HUES6 (cell line): Measurements from ENCODE around the gene TRMT10C.
"Not testable (repeated sequence)": the region's sequence is repeated elsewhere in the genome, so short reads cannot be mapped to it uniquely, and the experiment has no call there.

Experiments
- H3K27ac ChIP-seq: 2 replicates; pipeline ENCODE4 v1.7.0; 2013; ENCODE audit warnings: low read depth, mild to moderate bottlenecking, low read length, inconsistent platforms
- H3K27me3 ChIP-seq: 2 replicates; pipeline ENCODE4 v1.6.1; 2013; ENCODE audit warnings: low read length; ENCODE audit not compliant: control insufficient read depth, insufficient read depth
- H3K36me3 ChIP-seq: 2 replicates; pipeline ENCODE4 v1.6.1; 2013; ENCODE audit warnings: low read length; ENCODE audit not compliant: control insufficient read depth, insufficient read depth
- H3K4me1 ChIP-seq: 2 replicates; pipeline ENCODE4 v1.6.1; 2013; ENCODE audit warnings: low read length; ENCODE audit not compliant: control insufficient read depth, insufficient read depth
- H3K4me3 ChIP-seq: 2 replicates; pipeline ENCODE4 v1.5.1; 2013; ENCODE audit warnings: low read depth, low read length
- H3K9ac ChIP-seq: one replicate; pipeline ENCODE4 v1.6.1; 2013; ENCODE audit warnings: mild to moderate bottlenecking, low read length
- H3K9me3 ChIP-seq: 2 replicates; pipeline ENCODE4 v1.6.1; 2013; ENCODE audit warnings: low read depth, low read length; ENCODE audit not compliant: control insufficient read depth, insufficient read depth

TRMT10C gene

DNA sequence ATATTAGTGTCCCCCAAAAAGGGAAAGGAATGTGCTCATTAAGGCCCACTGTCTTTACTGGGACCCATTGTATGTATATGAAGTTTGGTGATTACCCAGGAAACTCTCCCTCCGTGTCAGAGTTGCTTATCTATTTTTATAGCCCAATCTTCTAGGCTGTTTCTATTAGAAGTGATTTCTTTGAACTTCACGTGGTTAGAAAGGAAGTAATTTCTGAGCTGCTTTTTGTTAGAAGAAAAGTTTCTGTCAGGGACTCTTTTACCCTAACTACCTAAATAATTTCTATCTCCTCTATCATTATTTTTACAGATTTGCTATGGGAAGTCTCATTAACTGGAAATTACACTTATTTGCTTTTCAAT, 31.0 kb upstream of the TRMT10C start:
- Histone ChIP-seq H3K4me1 (peaks cover 26% of the 10 kb centered on the region), H3K27me3 (no peaks in the 10 kb centered on the region), H3K9ac (no peak overlapping the region), H3K36me3 (no peaks in the 10 kb centered on the region), H3K27ac (peak overlapping the region; percentile 22; the same call in 1 of the 2 replicates), H3K9me3 (peaks cover 9% of the 10 kb centered on the region), H3K4me3 (no peak overlapping the region; the same call in 1 of the 2 replicates)

DNA sequence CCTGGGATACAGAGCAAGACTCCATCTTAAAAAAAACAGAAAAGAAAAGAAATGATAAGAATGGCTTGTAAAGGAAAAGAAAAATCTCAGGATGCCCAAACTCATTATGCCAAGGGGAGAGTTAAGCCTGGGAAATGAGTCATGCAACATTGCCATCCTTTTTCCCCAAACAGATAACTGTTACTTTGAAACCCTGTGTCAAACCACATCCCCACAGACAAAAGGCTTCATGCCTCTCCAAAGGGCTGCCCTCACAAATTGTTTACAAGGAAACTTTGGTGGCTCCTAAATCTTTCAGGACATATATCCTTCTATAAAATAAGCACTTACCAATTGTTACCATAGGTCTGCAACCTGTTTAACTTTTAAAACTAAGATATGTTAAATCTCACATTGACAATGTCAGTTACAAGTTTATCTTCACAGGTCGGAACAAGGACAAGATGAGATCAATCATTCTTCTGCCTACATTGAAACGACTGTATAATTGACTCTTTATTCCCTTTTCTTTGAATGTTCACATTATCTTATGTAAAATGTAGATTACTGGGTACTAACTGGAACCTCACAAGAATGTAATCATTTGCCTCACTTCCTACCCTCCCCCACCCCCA, 30.1 kb upstream of the TRMT10C start:
- Histone ChIP-seq H3K27me3 (no peaks in the 10 kb centered on the region), H3K27ac (no peak overlapping the region; the same call in 1 of the 2 replicates), H3K4me3 (no peak overlapping the region), H3K9ac (no peak overlapping the region), H3K36me3 (no peaks in the 10 kb centered on the region), H3K4me1 (peaks cover 26% of the 10 kb centered on the region), H3K9me3 (0 out of 2 replicates have a peak, but pooled peaks cover 2% of the 10 kb centered on the region)

DNA sequence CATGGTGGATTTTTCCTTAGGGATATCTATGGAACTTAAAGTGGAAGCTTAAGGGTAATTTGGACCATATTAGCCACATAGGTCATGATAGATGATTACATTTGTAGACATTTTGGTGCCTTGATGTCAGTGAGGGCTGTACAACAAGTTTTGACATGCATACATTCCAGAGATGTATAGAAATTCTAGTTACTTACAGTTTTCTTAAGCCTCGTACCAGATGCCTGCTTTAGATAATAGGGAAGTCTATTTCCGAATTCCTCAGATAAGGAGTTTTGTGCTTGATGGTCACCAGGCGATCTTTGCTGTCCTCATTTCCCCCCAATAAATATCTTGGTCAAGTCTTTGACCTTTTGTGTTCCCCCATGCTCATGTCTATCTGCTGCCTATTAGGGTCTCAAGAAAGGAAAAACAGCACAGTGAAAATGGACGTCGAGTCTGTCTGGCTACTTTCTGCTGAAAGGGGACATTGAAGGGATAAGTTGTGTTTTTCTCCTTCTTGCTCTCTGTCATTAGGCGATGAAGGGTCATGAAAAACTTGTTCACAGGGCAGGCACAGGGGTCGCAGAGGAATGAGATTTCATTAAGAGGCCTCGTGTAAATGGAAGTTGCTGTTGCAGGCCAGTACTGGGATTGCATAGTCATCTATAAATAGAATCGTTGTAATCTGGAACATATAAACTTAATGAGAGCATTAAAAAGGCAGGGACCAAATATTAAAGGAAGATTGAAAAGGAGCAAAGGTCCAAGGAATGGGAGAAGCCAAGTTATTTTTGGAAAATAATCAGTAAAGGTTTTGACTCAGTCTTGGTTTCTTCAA, 28.7 kb upstream of the TRMT10C start:
- H3K4me3 ChIP-seq, result no peak overlapping the region

DNA sequence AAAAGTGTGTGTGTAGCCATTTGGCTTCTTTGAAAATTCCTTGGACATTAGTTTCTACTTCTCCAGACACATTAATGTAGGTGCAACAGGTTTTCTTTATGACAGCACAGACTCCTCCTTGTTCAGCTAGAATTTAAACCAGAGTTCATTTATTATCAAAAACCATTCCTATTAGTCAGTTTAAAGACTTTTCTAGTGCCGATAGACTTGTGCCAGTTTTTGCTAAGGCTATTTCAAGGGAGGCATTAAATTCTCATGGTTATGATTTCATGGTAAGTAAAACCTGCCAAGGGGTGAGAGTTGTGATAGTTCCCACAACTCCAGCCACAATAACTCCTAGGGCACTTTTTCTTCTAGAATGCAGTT, 28.1 kb upstream of the TRMT10C start:
- Histone ChIP-seq H3K4me1 (peaks cover 26% of the 10 kb centered on the region), H3K27ac (no peak overlapping the region)

More for the DNA sequence above, 28.7 kb upstream of the TRMT10C start:
- Histone ChIP-seq H3K36me3 (no peaks in the 10 kb centered on the region), H3K27ac (no peak overlapping the region; the same call in 1 of the 2 replicates), H3K4me1 (peaks cover 26% of the 10 kb centered on the region), H3K9me3 (0 out of 2 replicates have a peak, but pooled peaks cover 2% of the 10 kb centered on the region), H3K27me3 (no peaks in the 10 kb centered on the region), H3K9ac (no peak overlapping the region)

DNA sequence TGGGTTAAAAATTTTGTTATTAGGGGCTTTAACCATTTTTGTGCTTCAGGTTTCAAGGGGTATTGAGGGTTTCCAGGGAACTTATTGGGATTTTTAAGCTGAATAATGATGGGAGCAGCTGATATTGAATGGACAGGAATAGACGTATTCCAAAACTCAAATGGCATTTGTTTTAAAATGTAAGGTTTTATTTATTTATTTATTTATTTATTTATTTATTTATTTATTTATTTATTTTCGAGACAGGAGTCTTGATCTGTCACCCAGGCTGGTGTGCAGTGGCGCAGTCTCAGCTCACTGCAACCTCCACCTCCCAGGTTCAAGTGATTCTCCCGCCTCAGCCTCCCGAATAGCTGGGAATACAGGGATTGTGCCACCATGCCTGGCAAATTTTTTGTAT, 26.4 kb upstream of the TRMT10C start:
- H3K4me1 ChIP-seq, result peaks cover 17% of the 10 kb centered on the region
- H3K4me3 ChIP-seq, result no peak overlapping the region
- H3K9ac ChIP-seq, result no peak overlapping the region
- H3K9me3 ChIP-seq, result 0 out of 2 replicates have a peak, but pooled peaks cover 2% of the 10 kb centered on the region
- H3K27me3 ChIP-seq, result no peaks in the 10 kb centered on the region
- no peak overlapping the region for H3K27ac ChIP-seq
- no peaks in the 10 kb centered on the region for H3K36me3 ChIP-seq

More for the DNA sequence above, 28.1 kb upstream of the TRMT10C start:
- Histone ChIP-seq H3K9me3 (0 out of 2 replicates have a peak, but pooled peaks cover 2% of the 10 kb centered on the region), H3K9ac (no peak overlapping the region), H3K4me3 (no peak overlapping the region), H3K36me3 (no peaks in the 10 kb centered on the region), H3K27me3 (no peaks in the 10 kb centered on the region)

DNA sequence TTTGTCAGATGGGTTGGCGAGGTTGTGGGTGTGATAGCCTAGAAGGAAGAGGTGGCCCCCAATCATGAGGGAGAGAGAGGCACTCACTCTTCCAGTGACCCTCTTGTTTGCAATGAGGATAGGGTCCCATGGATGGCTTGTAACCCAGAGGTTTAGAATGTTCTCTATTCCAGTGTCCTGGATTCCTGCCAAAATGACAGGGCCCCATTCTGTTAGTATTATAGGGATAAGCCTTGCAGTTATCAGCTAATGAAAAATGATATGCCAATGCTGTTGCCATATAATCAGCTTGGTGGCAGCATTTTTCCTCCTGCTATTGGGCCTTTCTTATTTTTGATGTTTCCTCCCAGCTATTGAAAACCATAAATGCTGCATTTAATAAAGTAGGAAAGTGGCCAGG, 25.4 kb upstream of the TRMT10C start:
- H3K36me3 ChIP-seq, result no peaks in the 10 kb centered on the region
- H3K27me3 ChIP-seq, result no peaks in the 10 kb centered on the region
- no peak overlapping the region for H3K27ac ChIP-seq
- peaks cover 10% of the 10 kb centered on the region for H3K4me1 ChIP-seq
- H3K9me3 ChIP-seq, result 0 out of 2 replicates have a peak, but pooled peaks cover 2% of the 10 kb centered on the region
- H3K4me3 ChIP-seq, result no peak overlapping the region
- no peak overlapping the region for H3K9ac ChIP-seq

DNA sequence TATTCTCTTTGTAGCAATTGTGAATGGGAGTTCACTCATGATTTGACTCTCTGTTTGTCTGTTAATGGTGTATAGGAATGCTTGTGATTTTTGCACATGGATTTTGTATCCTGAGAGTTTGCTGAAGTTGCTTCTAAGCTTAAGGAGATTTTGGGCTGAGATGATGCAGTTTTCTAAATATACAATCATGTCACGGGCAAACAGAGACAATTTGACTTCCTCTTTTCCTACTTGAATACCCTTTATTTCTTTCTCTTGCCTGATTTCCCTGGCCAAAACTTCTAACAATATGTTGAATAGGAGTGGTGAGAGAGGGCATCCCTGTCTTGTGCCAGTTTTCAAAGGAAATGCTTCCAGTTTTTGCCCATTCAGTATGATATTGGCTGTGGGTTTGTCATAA, 24.7 kb upstream of the TRMT10C start:
- not testable (repeated sequence) for H3K9me3 ChIP-seq, H3K27ac ChIP-seq, H3K36me3 ChIP-seq, H3K4me3 ChIP-seq, H3K4me1 ChIP-seq, H3K9ac ChIP-seq, H3K27me3 ChIP-seq

DNA sequence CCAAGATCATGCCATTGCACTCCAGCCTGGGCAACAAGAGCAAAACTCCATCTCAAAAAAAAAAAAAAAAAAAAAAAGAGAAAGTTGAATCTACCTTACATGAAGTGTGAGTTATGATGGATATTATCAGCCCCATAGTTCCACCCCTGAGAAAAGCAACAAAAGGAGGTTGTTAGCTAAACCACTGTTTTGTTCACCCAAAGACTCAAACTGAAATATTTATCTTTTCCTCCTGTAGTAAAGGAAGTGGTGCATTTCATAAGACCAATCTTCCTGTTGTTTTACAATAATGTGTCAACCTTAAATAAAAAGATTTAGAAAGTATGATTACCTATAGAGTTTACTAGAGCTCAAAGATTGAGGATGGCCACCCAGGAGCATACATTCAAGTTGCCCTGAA, 18.7 kb upstream of the TRMT10C start:
- Histone ChIP-seq H3K27ac (no peak overlapping the region), H3K4me1 (no peaks in the 10 kb centered on the region), H3K4me3 (no peak overlapping the region), H3K36me3 (no peaks in the 10 kb centered on the region), H3K9me3 (peaks cover 6% of the 10 kb centered on the region; the same call in 1 of the 2 replicates), H3K9ac (no peak overlapping the region), H3K27me3 (no peaks in the 10 kb centered on the region)

DNA sequence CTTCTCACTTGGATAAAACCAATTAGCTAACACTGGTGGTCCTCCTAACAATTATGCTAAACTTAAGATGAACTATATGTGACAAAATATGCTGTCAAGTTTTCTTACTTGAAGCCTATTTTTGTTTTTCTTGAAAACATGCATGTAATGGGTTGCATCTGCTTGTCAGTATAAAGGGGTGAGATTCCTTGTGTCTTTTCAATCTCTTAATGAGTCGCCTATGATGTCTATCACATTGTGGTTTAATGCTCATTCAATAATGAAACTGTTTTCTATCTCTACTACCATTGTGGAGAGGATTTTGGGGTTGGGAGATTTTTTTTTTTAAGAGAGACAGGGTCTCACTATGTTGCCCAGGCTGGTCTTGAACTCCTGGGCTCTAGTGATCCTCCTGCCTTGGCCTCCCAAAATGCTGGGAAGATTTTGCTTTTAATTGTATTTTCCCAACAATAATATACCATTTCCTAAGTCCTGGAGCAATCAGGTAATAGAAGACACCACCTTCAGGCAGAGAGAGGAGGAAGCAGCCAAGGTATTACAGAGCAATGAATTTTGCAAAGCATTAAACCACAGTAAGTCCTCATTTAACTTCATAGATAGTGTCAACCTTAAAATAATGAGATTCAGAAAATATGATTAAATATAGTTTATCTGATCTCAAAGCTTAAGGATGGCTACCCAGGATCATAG, 17.4 kb upstream of the TRMT10C start:
- no peak overlapping the region for H3K9ac ChIP-seq
- H3K36me3 ChIP-seq, result no peaks in the 10 kb centered on the region
- H3K4me1 ChIP-seq, result no peaks in the 10 kb centered on the region
- H3K9me3 ChIP-seq, result peaks cover 6% of the 10 kb centered on the region; the same call in 1 of the 2 replicates
- H3K4me3 ChIP-seq, result no peak overlapping the region
- no peak overlapping the region for H3K27ac ChIP-seq
- no peaks in the 10 kb centered on the region for H3K27me3 ChIP-seq

DNA sequence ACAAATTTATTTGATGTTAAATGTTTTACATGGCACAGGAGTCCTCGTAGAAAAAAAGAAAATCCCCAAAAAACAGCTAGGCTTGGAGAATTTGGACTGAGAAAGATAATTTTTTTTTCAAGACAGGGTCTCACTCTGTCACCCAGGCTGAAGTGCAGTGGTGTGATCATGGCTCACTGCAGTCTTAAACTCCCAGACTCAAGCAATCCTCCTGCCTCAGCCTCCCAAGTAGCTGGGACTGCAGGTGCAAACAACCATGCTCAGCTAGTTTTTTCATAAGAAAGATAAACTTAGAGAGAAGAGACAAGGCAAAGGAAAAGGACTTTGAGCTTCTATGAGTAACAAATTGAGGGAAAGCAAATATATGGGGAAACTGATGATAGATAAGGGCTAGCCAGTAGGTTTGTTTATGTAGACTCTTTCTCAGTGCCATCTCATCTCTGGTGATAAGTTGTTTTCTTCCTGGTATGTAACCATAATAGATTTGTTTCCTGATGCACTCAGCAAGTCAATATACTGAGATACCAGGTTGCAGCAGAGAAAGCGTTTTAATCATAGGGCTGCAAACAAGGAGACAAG, 13.1 kb upstream of the TRMT10C start:
- H3K27me3 ChIP-seq, result no peaks in the 10 kb centered on the region
- H3K4me3 ChIP-seq, result no peak overlapping the region
- peaks cover 20% of the 10 kb centered on the region for H3K9me3 ChIP-seq
- no peak overlapping the region for H3K27ac ChIP-seq
- H3K9ac ChIP-seq, result no peak overlapping the region
- no peaks in the 10 kb centered on the region for H3K4me1 ChIP-seq
- H3K36me3 ChIP-seq, result no peaks in the 10 kb centered on the region
